ENCODE data around the gene SERP2. TPM values are rescaled to one million over a fixed set of nuclear protein-coding genes. Genes with fewer than 3 reads are reported as not detected.

Gene SERP2
- total and polyA plus RNA-seq, 2 of the 8 experiments (the other 6 are each of a cell fraction or from before 2014, with no cell fraction given) = 2.0 to 2.3 TPM

- TF ChIP-seq SIN3A (conservative IDR thresholded peaks at IDR 0.05 in 1 of 2, IDR thresholded peaks at IDR 0.05 in 1 of 2; ENCODE audit: low read depth in 1 of 2, low read length in 2 of 2) (no peak), RBBP5 (IDR thresholded peaks at IDR 0.05; ENCODE audit: borderline replicate concordance, low read depth, low read length) (no peak)
These were observed 26.3 kb upstream of the SERP2 start (continued) for GRCh38 chr13:44347301-44347700.
